Hepatic stellate cell (primary cell): ENCODE measurements around the gene GAA.

Experiments
- DNase-seq: peaks from one replicate; pipeline ENCODE4 v3.0.0; 2011; ENCODE audit warnings: low spot score

The GAA gene

DNA sequence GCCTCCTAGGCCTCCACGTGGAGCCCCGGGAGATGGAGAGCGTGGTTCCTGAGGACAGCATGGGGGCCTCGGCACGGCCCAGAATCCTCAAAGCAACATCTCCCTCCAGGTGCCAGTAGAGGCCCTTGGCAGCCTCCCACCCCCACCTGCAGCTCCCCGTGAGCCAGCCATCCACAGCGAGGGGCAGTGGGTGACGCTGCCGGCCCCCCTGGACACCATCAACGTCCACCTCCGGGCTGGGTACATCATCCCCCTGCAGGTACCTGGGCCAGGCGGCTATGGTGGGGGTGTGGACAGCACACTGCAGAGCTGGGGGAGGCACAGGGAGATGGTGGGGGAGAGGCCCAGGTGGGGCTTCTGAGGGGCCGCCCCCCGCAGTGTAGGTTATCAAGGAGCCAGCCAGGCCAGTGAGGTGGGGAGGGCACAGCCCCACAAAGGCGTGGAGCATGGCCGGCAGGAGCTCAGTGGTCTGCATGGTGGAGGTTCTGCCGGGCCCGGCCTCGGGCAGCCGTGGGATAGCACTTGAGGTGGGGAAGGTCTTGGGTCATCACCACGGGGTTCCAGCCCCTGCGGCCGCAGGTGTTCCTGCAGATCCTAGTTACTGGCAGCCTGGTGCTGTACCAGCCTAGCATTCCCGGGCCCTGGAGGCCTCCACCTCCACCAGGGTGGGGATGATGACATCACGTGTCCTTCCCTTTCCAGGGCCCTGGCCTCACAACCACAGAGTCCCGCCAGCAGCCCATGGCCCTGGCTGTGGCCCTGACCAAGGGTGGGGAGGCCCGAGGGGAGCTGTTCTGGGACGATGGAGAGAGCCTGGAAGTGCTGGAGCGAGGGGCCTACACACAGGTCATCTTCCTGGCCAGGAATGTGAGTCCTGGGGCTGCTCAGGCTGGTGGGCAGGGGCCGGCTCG is 16.4 kb downstream of the GAA start:
- DNase-seq = peak; percentile 12

DNA sequence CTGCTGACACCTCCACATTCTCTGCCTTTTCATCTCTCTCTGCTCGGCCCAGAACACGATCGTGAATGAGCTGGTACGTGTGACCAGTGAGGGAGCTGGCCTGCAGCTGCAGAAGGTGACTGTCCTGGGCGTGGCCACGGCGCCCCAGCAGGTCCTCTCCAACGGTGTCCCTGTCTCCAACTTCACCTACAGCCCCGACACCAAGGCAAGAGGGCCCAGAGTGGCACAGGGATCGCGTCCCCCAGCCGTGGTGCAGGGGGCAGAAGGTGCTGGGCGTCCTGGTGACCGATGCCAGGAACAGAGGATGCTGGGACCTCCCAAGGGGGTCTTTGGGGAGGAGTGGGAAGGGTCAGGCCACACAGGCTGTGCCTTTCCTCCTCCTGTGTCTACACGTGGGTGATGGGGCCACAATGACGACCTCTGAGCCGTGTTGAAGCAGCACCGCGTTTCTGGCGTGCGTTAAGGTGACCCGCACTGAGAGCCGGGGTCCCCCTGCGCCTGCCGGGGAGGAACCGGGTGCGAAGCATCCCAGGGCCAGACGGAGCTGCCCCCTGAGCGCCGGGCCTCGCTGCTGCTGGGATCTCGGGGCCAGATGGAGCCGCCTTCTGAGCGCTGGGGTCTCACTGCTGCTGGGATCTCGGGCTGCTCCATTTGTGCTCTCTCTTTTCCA is 17.4 kb downstream of the GAA start:
- no peak for DNase-seq

DNA sequence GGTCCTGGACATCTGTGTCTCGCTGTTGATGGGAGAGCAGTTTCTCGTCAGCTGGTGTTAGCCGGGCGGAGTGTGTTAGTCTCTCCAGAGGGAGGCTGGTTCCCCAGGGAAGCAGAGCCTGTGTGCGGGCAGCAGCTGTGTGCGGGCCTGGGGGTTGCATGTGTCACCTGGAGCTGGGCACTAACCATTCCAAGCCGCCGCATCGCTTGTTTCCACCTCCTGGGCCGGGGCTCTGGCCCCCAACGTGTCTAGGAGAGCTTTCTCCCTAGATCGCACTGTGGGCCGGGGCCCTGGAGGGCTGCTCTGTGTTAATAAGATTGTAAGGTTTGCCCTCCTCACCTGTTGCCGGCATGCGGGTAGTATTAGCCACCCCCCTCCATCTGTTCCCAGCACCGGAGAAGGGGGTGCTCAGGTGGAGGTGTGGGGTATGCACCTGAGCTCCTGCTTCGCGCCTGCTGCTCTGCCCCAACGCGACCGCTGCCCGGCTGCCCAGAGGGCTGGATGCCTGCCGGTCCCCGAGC is 17.9 kb downstream of the GAA start:
- DNase-seq = peak; percentile 4

DNA sequence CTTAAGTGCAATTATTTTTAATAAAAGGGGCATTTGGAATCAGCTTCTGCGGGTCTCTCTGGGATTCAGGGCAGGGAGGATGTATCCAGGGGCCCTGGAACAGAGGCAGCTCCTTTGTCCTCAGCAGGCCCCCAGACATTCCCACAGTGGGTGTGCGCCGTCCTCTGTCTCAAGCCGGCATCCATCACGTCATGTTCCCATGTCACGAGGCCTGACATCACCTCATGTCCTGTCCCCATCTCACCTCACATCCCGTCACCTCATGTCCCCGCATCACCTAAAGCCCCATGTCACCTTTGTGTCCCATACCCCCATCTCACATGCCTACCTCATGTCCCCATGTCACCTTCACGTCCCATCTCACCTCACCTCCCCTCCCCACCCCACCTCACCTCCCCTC is 18.5 kb downstream of the GAA start:
- peak; percentile 5 for DNase-seq

DNA sequence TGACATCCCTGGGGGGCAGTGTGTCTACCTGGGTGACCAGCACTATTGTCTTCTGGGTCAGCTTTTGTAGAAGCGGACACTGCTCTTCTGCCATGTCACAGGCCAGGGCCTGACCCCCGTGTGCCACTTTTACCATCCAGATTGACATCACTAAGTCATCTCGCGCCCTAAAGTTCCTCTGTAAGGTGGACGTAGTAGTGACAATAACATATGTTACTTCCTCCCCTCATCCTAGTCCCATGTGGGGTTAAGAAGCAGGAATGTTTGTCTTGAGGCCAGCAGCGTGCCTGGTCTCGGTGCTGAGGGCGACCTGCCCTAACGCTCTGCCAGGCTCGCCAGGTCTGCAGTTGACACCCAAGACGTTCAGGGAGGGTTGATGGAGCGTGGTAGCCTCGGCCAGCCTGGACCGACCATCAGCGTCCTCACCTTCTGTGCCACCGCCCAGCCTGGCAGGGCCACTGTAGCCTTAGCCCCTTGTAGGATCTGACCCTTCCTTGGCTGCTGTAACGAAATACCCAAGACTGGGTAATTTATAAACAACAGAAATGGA is 20.7 kb downstream of the GAA start:
- DNase-seq = no peak

- DNase-seq = no peak
Measured at GRCh38 chr17:80122926-80123505, 21.6 kb downstream of the GAA start.

DNA sequence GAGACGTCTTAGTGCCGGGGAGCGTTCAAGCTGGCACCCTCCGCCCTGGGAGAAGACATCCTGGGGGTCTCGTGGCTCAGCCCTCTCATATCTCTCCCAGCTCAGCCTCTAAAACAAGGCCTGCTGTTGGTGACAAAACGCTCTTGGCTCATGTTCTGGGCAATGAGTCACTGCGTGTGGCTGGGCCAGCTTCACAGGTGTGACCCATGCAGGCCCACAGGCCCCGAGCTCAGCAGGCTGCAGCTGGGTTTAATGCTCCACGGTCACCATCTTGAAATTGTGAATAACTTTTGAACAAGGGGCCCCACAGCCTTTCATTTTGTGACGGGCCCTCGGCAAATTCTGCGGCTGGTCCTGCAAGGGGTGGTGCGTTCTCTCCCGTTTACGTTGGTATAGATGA is 22.4 kb downstream of the GAA start:
- DNase-seq = peak; percentile 7

GRCh38 chr17:80124351-80124981 is 23.1 kb downstream of the GAA start:
- DNase-seq = peak; percentile 29

- DNase-seq = peak; percentile 59
Measured at GRCh38 chr17:80125656-80126448, 24.5 kb downstream of the GAA start.

DNA sequence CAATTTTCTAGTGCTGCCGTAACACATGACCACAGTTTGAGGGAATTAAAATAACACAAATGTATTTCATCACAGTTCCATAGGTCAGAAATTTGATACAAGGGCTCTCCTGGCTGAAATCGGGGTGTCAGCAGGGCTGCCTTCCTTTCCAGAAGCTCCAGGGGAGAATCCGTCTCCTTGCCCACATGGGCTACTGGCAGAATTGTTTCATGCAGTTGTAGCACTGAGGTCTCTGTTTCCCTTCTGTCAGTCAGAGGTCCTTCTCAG is 25.0 kb downstream of the GAA start:
- no peak for DNase-seq

DNA sequence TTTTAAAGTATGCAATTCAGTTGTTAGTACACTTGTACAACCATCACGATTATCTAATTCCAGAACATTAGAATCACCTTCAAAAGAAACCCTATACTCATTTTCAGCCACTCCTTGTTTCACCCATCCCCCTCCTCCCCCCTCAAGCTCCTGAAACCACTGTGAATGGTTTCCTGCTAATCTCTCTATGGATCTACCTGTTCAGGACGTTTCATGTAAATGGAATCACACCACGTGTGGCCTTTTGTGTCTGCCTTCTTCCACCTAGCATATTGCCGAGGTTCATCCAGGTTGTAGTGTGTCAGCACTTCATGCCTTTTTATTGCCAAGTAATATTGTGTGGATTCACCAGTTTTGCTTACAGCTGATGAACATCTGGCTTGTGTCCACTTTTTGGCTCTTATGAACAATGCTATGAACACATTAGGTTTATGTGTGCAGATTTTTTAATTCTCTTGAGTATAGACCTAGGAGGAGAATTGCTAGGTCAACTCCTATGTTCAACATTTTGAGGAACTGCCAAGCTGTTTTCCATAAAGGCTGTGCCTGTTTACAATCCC is 27.7 kb downstream of the GAA start:
- DNase-seq = no peak

DNA sequence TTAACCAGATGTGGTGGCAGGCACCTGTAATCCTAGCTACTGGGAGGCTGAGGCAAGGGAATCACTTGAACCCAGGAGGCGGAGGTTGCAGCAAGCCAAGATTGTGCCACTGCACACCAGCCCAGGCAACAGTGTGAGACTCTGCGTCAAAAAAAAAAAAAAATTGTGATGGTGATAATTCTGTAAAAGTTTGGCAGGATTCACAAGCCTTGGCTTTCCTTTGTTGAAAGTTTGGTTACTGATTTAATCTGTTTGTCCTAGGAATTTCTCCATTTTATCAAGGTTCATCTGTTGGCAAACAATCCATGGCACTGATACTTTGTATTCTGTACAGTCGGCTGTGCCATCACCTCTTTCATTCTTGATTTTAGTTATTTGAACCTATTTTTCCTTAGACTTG is 29.6 kb downstream of the GAA start:
- no peak for DNase-seq

GRCh38 chr17:80132906-80133625 is 31.7 kb downstream of the GAA start:
- no peak for DNase-seq

DNA sequence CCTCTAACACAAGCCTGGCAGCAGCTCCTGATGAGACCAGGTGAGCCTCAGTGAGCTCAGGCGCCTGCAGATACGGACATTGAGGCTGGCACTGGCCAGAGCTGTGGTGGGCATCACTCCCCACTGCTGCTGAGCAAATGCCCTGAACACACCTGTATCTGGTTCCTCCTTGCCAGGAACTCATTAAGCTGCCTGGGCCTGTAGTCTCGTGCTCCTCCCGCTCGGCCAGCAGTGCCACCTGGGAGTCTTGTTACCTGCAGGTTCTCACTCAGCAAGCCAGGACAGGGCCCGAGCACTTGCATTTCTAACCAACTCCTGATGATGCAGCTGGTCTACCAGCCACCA is 32.2 kb downstream of the GAA start:
- DNase-seq = no peak

GRCh38 chr17:80137131-80137530 is 35.8 kb downstream of the GAA start:
- DNase-seq = no peak

DNA sequence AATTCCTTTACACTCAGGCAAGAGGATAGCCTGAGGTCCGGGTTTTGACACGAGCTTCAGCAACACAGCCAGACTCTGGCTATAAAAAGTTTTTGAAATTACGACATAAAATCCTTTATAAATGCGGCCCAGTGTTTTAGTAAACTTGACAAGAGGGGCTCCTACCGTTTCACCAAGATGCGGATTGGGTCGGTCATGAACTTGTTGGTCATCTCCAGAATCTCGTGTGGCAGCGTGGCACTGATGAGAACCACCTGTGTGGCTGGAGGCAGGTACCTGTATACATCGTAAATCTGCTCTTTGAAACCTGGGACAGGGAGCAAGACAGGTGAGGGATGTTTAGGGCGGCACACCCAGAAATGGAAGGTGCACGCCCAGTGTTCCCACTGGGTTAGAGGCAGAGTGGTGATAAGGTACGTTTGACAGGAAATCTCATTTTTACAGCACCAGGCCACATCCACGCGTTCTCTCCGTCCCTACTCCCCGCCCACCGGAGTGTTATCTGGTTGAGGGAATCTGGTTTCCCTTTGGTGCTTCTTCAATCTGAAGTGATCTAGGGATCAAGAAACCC is 37.6 kb downstream of the GAA start:
- DNase-seq = no peak

- DNase-seq = no peak
Measured at GRCh38 chr17:80141463-80142165, 40.2 kb downstream of the GAA start.

DNA sequence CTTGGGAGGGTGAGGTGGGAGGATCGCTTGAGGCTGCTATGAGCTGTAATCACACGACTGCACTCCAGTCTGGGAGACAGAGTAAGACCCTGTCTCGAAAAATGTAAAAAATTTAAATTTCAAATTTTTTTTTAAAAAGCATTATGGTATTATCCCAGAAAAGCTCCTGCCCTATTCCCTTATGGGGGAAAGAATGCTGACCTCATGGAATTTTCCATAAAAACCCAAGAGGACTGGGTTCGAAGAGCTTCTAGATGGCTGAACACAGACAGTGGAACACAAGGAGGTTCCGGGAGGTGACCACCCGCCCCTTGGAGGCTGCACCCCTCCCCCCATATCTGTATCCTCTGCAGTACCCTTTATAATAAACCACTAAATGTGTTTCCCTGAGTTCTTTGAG is 41.5 kb downstream of the GAA start:
- no peak for DNase-seq
